Measurements from ENCODE around the gene HIPK3.

GRCh38 chr11:33344611-33345010 is 87.4 kb downstream of the HIPK3 start:
- TF ChIP-seq CTCF (conservative IDR thresholded peaks at IDR 0.05), result no peak; the same call in 1 of the 2 replicates
- no peak for TF ChIP-seq EZH2 (IDR thresholded peaks at IDR 0.05; ENCODE audit: low read depth)
